Heart left ventricle (tissue), 16 donors: Measurements from ENCODE around the gene DENND1C. TPM values are rescaled to one million over a fixed set of nuclear protein-coding genes. Genes with fewer than 3 reads are reported as not detected.

Experiments
- ATAC-seq, 4 donors: fragments of 200-7000 bp; cut with Tn5 transposase; one replicate each; pipeline ENCODE4 v1.9.1; 2020 to 2022; ENCODE audit warnings: moderate library complexity in 4 of 4, mild to moderate bottlenecking in 3 of 4, moderate number of reproducible peaks in 1 of 4
- DNase-seq, 5 donors: peaks; one replicate each; pipeline ENCODE4 v3.0.0-alpha.2; 2020
- H3K27ac ChIP-seq, 12 donors: fragments of 200-600 bp; sonication (generic) in 4 of 12; one replicate each; pipeline versions ENCODE4 v1.5.0 to v1.8.0; 2016 to 2022; ENCODE audit warnings: mild to moderate bottlenecking in 2 of 12
- H3K27me3 ChIP-seq, 9 donors: fragments of 200-600 bp; sonication (generic) in 2 of 9; one replicate each; pipeline versions ENCODE4 v1.5.1 to v1.8.0; 2016 to 2022; ENCODE audit warnings: mild to moderate bottlenecking in 3 of 9
- H3K36me3 ChIP-seq, 9 donors: fragments of 200-600 bp; sonication (generic) in 2 of 9; one replicate each; pipeline versions ENCODE4 v1.5.0 to v1.8.0; 2018 to 2022; ENCODE audit warnings: mild to moderate bottlenecking in 2 of 9
- H3K4me1 ChIP-seq, 12 donors: fragments of 200-600 bp; sonication (generic) in 4 of 12; one replicate each; pipeline versions ENCODE4 v1.5.0 to v1.8.0; 2016 to 2022; ENCODE audit warnings: mild to moderate bottlenecking in 3 of 12
- H3K4me3 ChIP-seq, 12 donors: fragments of 200-600 bp; sonication (generic) in 4 of 12; one replicate each; pipeline versions ENCODE4 v1.5.0 to v1.8.0; 2017 to 2022; ENCODE audit warnings: mild to moderate bottlenecking in 9 of 12, moderate library complexity in 4 of 12
- H3K9me3 ChIP-seq, 12 donors: fragments of 200-600 bp; sonication (generic) in 4 of 12; one replicate each; pipeline versions ENCODE4 v1.5.0 to v1.8.0; 2016 to 2022; ENCODE audit warnings: mild to moderate bottlenecking in 1 of 12
- POLR2A ChIP-seq, 2 donors: fragments of 450-650 bp; IDR thresholded peaks; one replicate each; pipeline ENCODE4 v1.6.1; 2017; ENCODE audit warnings: antibody characterized with exemption in 2 of 2, mild to moderate bottlenecking in 2 of 2, moderate library complexity in 2 of 2
- WGBS, 4 donors: extraction: QIAGEN DNeasy Blood & Tissue Kit in 2 of 4; methylation state at CpG; one replicate each; pipeline versions ENCODE4 v1.1.5 to v1.1.7; 2013 to 2018; 5-methylcytosine and 5-hydroxymethylcytosine counted together
- intact Hi-C, 10 donors: fragments of 100-400 bp; cut with DNase I; formaldehyde crosslinking; loops; one replicate each; pipeline versions ENCODE4 v1.11.1 to v1.14.2; 2022
- polyA plus RNA-seq, 2 donors: library from polyadenylated mRNA; stranded (reverse); fragments of 200-250 nt; gene quantifications; one replicate each; pipeline ENCODE4 v1.2.3, GENCODE V29; 2013
- total RNA-seq, 9 donors: library from RNA; depleted of rRNA in 2 of 9; stranded (reverse); fragments of >200 nt in 2 of 9; fragmentation: NEBNext Ultra II Directional in 3 of 9; extraction: Animal tissue kit (Norgen Biotek cat#: 25700) in 3 of 9; gene quantifications; one replicate each; pipeline versions ENCODE4 v1.1.0 to v1.2.4, GENCODE V29; 2016 to 2023
- TF ChIP-seq, protein P1 (sequence below), 12 donors: fragments of 200-600 bp; sonication (generic) in 4 of 12; IDR thresholded peaks; one replicate each; pipeline versions ENCODE4 v1.5.0 to v1.8.0; 2018 to 2022; ENCODE audit warnings: antibody characterized with exemption in 12 of 12, mild to moderate bottlenecking in 5 of 12
- donor health status: ischemic (EF 13 %, LVEDD 7.1; RV severe dilation, severe dysfunction).
- donor health status: healthy with polysubstance abuse.
- donor health status: DM: no; HTN: yes; CAD: no.
- donor health status: DM: no; HTN: no; CAD: no.
- donor health status: ischemic (EF 25% LVEDD 6.9; RV normal size, moderate dysfunction).
- donor health status: ischemic (EF 25% LVEDD 5.7; RV mildly dilated, moderate dysfunction).
- donor health status: healthy.
- donor health status: DM: yes; HTN: yes; CAD: no.
- donor health status: ischemic (EF 35%, LVEDD 5.7; RV mildly dilated, moderate dysfunction).
- donor health status: nonischemic (EF 11% LVEDD 7.7; RV severe dilation, severe dysfunction).
- donor health status: DM: yes; HTN: yes; CAD: no.
- donor health status: PGD.
- donor health status: ischemic (EF 29% LVEDD 5.4; RV normal size, mild dysfunction).
- donor health status: nonischemic (EF 23%, LVEDD 6.1; RV moderate dilation, normal function).

DENND1C gene
- total and polyA plus RNA-seq, 11 donors, result 0.17 to 9.5 (median 0.45) TPM

DNA sequence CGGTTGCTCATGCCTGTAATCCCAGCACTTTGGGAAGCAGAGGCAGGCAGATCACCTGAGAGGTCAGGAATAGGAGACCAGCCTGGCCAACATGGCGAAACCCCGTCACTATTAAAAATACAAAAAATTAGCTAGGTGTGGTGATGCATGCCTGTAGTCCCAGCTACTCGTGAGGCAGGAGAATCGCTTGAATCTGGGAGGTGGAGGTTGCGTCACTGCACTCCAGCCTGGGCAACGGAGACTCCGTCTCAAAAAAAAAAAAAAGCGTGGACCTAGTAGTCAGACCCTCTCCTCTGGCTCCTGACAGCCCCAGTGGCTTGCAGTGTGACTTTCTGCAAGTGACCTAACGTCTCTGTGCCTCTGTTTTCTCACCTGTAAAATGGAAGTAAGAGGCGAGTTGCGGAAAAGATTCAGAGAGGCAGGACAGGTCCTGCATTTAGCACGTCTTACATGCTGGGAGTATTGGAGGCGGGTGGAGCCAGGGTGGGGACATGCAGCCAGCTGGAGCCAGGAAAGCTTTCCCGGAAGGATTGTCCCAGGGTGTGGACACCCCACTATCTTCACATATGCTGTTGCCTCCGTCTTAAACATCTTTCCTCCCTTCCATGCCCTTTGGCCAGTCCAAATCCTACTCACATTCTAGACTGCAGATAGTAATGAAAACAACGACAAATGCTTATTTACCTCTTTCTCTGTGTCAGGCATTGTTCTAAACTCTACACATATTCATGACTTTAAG is 17.6 kb upstream of the DENND1C start:
- H3K27ac ChIP-seq, result no peak overlapping the region
- 69 to 75% (median 71%) methylated on average over 17 of the region's 17 CpGs for WGBS, 4 donors
- no peak for TF ChIP-seq POLR2A (IDR thresholded peaks at IDR 0.05)
- TF ChIP-seq, protein P1, sequence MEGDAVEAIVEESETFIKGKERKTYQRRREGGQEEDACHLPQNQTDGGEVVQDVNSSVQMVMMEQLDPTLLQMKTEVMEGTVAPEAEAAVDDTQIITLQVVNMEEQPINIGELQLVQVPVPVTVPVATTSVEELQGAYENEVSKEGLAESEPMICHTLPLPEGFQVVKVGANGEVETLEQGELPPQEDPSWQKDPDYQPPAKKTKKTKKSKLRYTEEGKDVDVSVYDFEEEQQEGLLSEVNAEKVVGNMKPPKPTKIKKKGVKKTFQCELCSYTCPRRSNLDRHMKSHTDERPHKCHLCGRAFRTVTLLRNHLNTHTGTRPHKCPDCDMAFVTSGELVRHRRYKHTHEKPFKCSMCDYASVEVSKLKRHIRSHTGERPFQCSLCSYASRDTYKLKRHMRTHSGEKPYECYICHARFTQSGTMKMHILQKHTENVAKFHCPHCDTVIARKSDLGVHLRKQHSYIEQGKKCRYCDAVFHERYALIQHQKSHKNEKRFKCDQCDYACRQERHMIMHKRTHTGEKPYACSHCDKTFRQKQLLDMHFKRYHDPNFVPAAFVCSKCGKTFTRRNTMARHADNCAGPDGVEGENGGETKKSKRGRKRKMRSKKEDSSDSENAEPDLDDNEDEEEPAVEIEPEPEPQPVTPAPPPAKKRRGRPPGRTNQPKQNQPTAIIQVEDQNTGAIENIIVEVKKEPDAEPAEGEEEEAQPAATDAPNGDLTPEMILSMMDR (IDR thresholded peaks at IDR 0.05), result no peak
- H3K27me3 ChIP-seq, result peaks cover 21 to 57% (median 38%) of the 10 kb centered on the region in 9 donors
- ATAC-seq (no peak), DNase-seq (no peak)
- H3K4me3 ChIP-seq, result no peak overlapping the region
- H3K36me3 ChIP-seq, result no peaks in the 10 kb centered on the region
- H3K9me3 ChIP-seq, result no peaks in the 10 kb centered on the region
- intact Hi-C loops, result no loop called here
- peaks cover 0 to 16% (median 7%) of the 10 kb centered on the region in 12 donors for H3K4me1 ChIP-seq

DNA sequence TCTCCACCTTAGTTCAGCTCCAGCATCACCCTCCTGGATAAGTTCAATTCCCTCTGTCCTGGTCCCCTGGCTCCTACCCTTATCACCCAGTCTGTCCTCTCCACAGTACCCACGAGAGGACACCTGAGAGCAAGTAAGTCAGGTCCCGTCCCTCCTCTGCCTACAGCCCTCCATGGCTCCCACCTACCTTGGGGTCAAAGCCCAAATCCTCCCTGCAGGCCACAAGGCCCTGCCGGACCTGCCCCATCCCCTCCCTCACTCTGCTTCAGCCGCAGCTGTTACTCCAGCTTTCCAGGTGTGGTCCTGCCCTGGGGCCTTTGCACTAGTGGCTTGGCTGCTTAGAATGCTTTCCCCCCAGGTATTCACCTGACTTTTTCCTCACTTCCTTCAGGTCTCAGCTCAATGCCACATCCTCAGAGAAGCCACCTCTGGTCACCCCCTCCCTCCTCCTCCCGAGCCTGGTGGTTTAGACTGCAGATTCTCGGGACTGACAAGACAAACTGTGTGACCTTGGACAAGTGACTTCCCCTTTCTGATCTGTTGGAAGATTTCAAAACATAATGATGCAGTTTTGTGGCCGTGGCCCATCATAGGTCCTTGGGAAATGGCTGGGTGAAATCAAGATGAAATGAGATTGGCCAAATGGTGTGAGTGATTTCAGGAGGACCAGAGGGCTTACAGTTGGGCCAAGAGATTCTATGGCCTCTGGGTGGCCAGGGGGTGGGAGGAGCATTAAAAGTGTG is 16.9 kb upstream of the DENND1C start:
- peaks cover 21 to 53% (median 34%) of the 10 kb centered on the region in 9 donors for H3K27me3 ChIP-seq
- WGBS, 4 donors, result 73 to 77% (median 75%) methylated on average over 7 of the region's 7 CpGs
- ATAC-seq (no peak), DNase-seq (no peak)
- H3K36me3 ChIP-seq, result no peaks in the 10 kb centered on the region
- H3K4me3 ChIP-seq, result no peak overlapping the region
- no peaks in the 10 kb centered on the region for H3K9me3 ChIP-seq
- intact Hi-C loops, result no loop called here
- no peak overlapping the region for H3K27ac ChIP-seq
- H3K4me1 ChIP-seq, result peaks cover 0 to 16% (median 7%) of the 10 kb centered on the region in 12 donors
- TF ChIP-seq POLR2A (IDR thresholded peaks at IDR 0.05), result no peak
- TF ChIP-seq, protein P1 (IDR thresholded peaks at IDR 0.05), result no peak

DNA sequence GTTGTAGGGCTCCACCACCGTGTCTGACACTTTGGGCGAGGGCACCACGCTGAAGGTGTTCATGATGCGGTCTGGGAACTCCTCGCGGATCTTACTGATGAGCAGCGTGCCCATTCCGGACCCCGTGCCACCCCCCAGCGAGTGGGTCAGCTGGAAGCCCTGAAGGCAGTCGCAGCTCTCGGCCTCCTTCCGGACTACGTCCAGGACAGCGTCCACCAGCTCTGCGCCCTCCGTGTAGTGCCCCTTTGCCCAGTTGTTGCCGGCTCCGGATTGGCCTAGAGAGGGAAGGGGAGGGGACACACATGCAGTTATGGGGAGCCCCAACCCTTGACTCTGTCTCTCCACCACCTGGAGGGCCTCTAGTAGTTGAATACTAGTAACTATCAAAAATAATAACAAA is 14.4 kb upstream of the DENND1C start:
- no peak overlapping the region for H3K4me3 ChIP-seq
- WGBS, 4 donors, result 89 to 96% (median 95%) methylated on average over 14 to 19 of the region's 19 CpGs
- peaks cover under 1 to 32% (median 10%) of the 10 kb centered on the region in 9 donors for H3K27me3 ChIP-seq
- intact Hi-C loops, result no loop called here
- H3K36me3 ChIP-seq, result no peaks in the 10 kb centered on the region
- H3K4me1 ChIP-seq, result no peaks in the 10 kb centered on the region
- peaks cover 0 to 14% (median 4%) of the 10 kb centered on the region in 12 donors for H3K9me3 ChIP-seq
- TF ChIP-seq POLR2A (IDR thresholded peaks at IDR 0.05), result no peak
- TF ChIP-seq, protein P1 (IDR thresholded peaks at IDR 0.05), result no peak
- no peak overlapping the region for H3K27ac ChIP-seq
- DNase-seq, result no peak
- ATAC-seq, result no peak

DNA sequence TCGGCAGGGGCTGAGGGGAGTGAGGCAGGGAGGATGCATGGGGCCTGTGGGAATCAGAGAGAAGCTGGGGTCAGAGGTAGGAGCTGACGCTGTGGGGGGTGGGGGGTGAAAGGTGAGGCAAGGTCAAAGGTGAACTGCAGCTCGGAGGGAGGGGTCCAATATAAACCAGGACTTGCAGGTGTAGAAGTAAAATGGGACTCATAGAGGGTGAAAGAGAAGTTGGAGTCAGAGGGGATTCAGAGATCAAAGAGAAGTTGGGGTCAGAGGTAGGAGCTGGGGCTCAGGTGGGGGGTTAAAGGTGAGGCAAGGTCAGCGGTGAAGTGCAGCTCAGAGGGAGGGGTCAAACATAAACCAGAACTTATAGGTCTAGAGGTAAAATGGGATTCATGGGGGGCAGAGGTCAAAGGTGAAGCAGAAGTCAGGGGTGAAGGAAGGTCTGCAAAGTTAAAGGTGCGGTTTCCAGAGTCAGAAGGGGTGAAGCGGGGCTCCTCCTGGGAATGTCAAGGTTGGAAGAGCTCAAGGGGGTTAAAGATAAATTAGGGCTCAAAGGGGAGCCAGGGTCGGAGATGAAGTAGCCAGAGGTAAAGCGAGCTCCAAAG is 12.9 kb upstream of the DENND1C start:
- Histone ChIP-seq H3K9me3 (peaks cover 0 to 14% (median 4%) of the 10 kb centered on the region in 12 donors), H3K27me3 (peaks cover 0 to 18% (median 0%) of the 10 kb centered on the region in 9 donors), H3K27ac (no peak overlapping the region), H3K36me3 (no peaks in the 10 kb centered on the region), H3K4me3 (no peak overlapping the region), H3K4me1 (no peaks in the 10 kb centered on the region)
- WGBS, 4 donors, result 73 to 81% (median 78%) methylated on average over 8 of the region's 8 CpGs
- no peak for TF ChIP-seq POLR2A (IDR thresholded peaks at IDR 0.05)
- TF ChIP-seq, protein P1 (IDR thresholded peaks at IDR 0.05), result no peak
- no peak for ATAC-seq
- DNase-seq, result no peak
- intact Hi-C loops, result no loop called here
